NCI-H1930 (cell line): ENCODE data around the gene CAMSAP1.
"Not testable (repeated sequence)": the region's sequence is repeated elsewhere in the genome, so short reads cannot be mapped to it uniquely, and the experiment has no call there.

Experiments
- DNase-seq, 2 experiments: peaks; one replicate each; lab custom pipeline; 2025; lab: John Stamatoyannopoulos, UW

Gene CAMSAP1, protein sequence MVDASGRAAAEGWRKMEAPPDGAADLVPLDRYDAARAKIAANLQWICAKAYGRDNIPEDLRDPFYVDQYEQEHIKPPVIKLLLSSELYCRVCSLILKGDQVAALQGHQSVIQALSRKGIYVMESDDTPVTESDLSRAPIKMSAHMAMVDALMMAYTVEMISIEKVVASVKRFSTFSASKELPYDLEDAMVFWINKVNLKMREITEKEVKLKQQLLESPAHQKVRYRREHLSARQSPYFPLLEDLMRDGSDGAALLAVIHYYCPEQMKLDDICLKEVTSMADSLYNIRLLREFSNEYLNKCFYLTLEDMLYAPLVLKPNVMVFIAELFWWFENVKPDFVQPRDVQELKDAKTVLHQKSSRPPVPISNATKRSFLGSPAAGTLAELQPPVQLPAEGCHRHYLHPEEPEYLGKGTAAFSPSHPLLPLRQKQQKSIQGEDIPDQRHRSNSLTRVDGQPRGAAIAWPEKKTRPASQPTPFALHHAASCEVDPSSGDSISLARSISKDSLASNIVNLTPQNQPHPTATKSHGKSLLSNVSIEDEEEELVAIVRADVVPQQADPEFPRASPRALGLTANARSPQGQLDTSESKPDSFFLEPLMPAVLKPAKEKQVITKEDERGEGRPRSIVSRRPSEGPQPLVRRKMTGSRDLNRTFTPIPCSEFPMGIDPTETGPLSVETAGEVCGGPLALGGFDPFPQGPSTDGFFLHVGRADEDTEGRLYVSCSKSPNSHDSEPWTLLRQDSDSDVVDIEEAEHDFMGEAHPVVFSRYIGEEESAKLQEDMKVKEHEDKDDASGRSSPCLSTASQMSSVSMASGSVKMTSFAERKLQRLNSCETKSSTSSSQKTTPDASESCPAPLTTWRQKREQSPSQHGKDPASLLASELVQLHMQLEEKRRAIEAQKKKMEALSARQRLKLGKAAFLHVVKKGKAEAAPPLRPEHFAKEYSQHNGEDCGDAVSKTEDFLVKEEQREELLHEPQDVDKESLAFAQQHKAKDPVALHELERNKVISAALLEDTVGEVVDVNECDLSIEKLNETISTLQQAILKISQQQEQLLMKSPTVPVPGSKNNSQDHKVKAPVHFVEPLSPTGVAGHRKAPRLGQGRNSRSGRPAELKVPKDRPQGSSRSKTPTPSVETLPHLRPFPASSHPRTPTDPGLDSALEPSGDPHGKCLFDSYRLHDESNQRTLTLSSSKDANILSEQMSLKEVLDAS (N-terminal part only)

DNA sequence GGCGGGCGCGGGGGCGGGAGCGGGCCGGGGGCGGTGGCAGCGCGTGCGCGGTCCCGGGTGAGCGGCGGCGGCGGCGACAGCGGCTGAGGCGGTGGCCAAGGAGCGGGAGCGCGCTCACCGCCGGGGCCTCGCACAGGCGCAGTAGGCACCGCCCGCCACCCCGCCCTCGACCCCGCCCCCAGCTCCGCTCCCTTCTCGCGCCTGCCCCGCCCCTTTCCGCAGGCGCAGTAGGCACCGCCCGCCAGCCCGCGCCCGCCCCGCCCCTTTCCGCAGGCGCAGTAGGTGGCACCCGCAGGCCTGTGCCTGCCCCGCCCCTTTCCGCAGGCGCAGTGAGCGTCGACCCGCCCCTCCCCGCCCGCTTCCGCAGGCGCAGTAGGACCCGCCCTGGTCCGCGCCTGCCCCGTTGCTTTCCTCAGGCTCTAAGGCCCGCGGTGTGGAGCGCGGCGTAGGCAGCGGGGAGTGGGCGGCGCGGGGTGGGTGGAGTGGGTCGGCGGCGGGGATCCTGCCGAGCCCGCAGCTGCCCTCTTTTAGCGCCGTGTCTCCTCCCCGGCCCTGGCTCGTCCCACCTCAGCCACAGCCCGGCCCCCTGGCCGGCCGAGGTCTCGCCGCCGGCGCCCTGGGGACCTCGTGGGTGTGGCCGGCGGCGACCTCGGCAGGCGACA is at the start of gene CAMSAP1:
Gene CAMSAP1, minus strand, starts transcription at position 116 of the 662 bp plus-strand sequence. CDS start 387 bp downstream, outside the sequence.
- DNase-seq = peak; percentile 92

DNA sequence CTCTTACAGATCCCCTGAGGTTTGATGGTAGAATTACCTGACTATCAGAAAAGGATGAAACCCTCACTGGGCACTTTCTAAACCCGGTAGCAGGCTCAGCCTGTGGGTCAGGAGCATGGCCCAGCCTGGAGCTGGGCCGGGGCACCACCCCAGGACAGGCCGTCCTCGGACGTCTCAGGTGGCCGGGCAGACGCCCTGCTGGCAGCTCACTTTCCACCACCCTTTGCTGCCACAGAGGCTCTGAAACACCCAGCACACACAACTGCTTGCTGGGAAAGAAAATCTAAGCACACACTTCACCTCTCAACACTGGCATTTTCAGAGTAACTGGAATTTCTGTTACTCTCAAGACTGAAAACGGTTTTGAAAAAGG is 49.4 kb upstream of the CAMSAP1 start:
- DNase-seq = no peak

DNA sequence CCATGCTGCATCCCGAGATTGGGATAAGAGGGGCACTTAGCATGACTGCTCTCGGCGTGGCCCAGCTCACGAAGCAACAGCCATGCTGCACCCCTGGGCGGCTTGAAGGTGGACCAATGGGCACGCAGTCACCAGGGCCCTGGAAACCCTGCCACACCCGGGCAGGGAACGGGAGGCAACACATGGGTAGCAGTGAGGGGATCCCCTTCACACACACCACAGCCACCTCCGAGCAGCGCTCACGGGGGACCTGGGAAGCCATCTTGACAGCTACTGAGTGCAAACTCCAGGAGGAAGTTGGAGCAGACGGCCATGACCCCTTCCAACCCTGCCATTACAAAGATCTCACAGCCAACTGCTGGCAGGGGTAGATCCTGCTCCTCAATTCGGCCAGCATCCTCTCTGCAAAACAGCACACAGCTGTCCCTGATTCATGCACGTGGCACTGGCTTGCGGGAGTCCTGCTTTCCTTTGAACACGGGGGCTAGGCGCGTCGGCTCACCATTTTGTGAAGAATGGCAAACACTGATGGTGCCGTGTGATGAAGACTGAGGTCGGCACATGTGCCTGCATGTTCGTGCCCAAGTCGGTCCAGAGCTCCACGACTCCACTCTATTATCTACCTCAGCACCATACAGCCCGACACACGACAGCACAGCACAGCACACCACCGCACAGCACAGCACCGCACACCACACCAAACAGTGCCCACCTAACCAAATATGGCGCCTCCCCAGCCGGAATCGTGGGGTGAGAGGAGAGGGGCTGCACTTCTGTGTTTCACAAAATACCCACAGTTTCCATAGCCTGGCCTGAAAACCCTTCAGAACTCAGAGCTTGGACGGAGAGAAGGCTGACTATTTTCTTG is 48.8 kb upstream of the CAMSAP1 start:
- DNase-seq = no peak

DNA sequence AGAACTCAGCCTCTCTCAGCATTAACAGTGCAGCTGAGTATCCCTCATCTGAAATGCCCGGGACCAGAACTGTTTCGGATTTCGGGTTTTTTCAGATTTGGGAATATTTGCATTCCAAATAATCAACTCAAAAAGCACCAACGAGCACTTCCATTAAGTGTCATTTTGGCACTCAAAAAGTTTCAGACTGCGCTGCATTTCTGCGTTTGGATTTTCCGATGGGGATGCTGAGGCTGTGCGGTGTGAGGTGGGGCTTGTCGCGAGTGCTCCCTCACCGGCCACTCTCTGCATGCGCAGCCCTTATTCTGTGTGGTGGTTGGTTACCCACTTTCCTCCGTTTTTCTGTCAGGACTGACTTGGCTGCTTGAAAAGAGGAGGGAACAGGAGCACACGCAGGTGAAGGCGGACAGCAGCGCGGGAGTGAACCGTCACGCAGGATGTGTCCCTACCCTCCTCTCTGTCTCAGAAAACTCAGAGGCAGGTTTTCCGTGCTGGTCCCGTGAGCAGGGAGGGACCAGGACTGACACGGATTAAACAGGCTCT is 45.4 kb upstream of the CAMSAP1 start:
- no peak for DNase-seq

DNA sequence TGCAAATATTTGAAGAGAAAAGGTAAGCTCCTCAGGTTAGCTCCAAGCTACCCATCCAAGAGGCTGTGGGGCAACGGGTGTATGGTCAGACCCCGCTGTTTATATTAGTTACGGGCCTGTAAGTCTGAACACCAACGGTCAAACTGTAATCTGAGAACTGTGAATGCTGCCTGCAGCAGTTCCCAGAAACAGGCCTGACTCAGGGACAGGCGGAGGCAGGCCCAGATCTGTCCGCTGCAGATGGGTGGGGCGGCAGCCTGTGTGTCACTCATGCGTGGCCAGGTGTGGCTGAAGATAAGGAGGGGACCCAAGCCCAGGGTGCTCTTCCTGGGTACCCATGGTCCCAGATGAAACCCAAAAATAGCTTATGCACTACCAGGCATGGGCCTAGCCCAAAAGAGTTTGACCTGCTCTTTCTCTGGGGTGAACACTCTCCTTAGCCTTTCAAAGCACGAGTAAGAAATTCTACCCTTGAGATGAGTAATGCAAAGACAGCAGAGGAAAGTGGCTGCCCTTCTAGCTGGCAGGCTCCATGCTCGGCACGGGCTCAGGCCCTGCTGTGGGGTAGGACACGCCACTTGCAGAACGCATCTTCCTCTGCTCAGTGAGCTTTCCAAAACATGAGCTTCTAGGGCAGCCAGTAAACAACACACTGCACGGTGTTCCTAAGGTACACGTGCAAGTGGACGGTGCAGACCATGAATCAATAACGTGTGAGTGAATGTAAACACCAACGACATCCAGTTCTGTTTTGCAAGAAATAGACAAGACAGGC is 44.7 kb upstream of the CAMSAP1 start:
- DNase-seq = no peak

DNA sequence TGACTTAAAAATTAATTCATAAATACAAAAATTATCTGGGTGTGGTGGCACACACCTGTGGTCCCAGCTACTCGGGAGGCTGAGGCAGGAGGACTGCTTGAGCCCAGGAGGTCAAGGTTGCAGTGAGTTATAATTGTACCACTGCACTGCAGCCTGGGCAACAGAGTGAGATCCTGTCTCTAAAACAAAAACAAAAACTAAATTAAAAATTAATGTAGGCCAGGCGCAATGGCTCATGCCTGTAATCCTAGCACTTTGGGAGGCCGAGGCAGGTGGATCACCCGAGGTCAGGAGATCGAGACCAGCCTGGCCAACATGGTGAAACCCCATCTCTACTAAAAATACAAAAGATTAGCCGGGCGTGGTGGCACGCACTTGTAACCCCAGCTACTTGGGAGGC is 44.0 kb upstream of the CAMSAP1 start:
- DNase-seq = not testable (repeated sequence)

DNA sequence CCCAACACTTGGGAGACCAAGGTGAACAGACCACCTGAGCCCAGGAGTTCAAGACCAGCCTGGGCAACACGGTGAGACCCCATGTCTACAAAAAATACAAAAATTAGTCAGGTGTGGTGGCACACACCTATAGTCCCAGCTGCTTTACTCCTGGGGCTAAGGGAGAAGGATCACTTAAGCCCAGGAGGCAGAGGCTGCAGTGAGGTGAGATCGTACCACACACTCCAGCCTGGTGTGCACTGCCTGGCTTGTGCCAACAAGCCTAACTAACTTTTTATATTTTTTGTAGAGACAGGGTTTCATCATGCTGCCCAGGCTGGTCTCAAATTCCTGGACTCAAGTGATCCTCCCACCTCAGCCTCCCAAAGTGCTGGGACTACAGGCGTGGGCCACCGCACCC is 43.5 kb upstream of the CAMSAP1 start:
- DNase-seq = not testable (repeated sequence)

DNA sequence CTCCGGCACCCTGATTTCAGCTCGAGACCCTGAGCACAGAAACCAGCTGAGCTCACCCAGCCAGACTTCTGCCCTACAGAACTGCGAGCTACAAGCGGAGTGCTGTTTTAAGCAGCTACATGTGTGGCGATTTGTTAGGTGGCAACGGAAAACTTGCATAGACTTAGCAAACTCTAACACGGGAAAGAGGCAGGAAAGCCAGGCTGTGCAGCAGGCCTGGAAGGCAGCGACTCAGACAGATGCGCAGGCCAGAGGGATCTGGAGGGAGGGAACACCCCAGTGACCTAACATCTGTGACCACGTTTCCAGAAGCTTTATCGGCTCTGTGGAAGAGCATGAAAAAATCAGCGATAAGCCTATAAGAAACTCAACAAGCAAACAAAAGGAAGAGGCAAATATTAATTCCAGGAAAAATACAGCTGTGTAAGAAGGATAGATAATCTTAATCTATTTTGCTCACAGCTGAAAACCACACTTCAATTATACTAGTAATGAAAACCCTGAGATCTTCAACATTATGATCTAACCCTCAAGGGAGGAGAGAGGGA is 42.9 kb upstream of the CAMSAP1 start:
- DNase-seq = no peak

DNA sequence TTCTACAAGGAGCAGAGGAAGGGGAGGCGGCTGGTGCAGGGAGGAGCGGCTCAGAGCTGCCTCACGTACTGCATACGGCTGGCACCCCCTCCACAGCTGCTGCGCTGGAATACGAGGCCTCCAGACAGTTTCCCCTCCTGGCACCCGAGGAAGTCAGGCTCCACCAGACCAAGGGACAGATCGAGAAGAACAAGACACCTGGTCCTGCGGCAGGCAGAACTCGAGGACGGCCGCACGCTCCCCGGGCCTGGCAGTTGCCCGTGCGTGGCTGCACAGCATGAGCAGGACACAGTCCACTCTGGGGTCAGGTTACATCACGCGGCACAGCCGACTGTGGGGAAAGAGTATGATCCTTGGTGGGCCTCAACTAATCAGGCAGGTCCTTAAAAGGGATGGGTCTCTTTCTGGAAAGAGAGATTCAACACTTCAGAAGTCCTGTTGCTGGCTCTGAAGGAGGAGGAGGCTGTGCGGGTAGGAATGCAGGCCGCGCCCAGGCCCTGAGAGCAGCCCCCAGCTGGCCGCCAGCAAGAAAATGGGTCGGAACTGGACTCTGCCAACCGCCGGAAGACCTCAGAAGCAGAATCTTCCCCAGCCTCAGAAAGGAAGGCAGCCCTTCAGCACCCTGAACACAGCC is 42.3 kb upstream of the CAMSAP1 start:
- DNase-seq = no peak

DNA sequence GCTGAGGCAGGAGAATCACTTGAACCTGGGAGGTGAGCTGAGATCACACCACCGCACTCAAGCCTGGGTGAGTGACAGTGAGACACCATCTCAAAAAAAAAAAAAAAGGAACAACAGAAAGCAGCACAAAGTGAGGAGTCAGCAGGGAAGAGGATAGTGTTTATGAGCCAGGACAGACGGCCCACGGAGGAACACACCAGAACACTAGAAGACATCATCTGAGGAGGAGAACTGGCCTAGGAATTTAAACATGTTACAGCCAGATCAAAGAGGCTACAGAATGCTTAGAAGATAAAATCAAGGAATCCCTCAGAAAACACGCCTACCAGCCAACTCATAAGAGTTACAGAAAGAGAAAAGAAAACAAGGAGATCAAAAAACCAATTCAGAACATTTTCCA is 41.6 kb upstream of the CAMSAP1 start:
- no peak for DNase-seq

DNA sequence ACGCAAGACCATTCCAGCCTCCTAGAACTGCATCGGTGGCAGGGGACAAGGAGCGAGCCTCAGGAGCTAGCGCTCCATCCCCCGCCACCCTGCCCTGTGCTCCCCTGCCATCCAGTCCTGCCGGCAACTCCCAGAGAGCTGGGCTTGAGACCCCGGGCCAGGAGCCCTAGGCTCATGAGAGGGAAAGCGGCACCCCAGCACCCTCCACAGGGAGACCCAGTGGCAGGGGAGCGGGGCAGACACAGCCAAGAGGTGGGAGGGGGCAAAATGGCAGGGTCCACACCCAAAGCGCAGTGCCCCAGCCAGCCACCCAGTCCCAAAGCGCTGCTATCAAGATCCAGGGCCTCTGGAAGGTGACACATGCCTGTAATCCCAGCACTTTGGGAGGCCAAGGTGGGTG is 41.1 kb upstream of the CAMSAP1 start:
- DNase-seq = no peak

DNA sequence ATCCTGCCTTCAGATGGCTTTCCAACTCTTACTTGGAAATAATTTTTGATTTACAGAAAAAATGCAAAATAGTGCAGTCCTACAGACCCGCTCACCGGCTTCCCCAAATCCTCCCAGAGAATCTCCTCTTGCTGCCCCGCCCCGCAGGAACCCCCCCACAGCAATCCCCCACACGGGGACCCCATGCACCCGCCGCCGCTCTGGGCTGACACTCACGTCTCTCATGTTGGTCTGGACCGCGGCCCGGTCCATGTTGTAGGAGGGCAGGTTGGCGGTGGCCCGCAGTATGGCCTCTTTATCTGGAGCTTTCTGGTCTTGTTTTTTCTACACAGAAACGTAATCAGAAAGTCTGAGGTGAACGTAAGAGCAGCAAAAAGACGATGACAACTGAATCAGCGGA is 40.2 kb upstream of the CAMSAP1 start:
- DNase-seq = no peak

DNA sequence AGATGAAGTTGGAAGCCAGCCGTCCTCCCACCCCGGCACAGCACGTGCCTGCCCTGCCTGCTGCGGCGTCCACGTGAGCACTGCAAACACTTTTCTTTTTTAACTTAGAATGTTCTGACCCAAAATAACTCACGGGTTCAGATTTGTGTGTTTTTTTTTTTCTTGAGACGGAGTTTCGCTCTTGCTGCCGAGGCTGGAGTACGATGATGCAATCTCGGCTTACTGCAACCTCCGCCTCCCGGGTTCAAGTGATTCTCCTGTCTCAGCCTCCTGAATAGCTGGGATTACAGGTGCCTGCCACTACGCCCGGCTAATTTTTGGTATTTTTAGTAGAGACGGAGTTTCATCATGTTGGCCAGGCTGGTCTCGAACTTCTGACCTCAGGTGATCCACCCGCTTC is 39.8 kb upstream of the CAMSAP1 start:
- DNase-seq = not testable (repeated sequence)

DNA sequence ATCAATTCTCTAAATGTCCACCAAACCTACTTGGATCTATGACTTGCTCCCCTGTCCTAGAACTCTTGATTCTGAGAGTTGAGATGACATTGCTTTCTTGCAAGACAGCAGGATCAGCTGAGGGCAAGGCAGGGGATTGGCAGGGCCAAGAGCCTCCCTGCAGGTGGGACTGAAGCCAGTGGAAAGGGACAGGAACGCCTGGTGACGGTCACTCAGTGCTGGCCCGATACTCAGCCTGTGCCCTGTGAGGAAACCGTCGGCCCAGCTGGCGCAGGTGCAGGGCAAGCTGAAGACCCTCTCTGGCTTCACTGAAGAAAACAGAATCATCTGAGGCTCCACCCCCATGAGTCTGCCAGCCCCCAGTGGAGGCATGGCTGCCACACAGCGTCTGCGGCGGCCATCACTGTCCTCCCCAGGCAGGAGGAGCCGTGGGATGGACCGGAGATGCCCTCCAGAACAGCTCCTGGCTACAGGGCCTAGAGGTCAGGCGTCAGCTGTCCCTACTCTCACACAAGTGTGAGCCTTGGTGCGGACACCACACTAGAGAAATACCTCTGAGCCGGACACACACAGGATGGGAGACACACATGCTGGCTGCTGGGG is 39.1 kb upstream of the CAMSAP1 start:
- no peak for DNase-seq

DNA sequence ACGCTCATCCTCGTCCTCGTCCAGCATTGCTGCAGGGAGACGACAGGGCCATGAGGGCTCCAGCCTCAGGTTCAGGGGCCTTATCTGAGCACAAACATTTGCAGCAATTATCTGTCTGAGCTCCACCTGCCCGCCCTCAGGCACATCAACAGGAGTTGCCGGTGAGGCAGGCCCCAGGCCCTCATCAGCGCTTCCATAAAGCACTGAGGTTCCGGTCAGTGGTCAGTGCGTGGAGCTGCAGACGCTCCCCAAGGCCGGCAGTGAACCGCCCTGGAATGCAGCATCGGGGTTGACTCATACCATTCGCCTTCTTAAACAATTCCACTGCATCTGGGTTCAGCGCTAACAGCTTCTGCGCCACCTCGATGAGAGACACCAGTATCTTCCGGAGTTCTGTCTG is 38.6 kb upstream of the CAMSAP1 start:
- no peak for DNase-seq

DNA sequence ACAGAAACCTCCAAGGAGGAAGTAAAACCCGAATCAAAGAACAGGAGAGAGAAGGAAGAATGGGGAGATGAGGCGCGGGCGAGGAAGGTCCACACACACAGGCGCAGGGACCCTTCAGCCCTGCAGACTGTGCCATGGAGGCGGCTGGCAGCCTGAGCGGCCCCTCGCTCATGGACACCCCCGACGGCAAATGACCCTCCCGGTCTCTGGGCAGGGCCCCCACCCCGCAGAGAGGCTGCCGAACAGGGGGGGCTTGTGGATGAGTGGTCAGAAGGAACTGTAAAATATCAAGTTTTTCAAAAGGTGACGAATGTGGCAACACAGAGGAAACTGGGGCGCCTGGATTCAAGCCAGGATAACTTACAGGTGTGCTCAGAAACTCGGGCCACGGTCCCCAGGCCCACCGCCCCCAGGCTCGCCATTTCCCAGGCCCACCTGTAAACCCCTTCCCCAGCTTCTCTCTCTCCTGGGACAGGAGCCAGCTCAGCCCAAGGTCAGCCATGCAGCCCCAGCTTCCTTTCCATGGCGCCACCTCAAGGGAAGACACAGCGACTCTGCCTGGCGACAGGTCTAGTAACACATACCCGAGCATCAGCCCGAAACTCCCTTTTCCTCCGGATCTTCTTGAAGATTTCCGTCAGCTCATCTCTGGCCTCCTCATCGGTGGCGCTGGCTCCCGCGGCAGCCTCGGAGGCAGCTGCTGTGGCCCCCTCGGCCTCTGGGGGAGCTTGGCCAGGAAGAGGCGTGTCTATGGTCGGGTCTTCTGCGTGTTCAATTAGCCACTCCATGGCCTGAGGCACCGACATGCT is 37.3 kb upstream of the CAMSAP1 start:
- DNase-seq = no peak

DNA sequence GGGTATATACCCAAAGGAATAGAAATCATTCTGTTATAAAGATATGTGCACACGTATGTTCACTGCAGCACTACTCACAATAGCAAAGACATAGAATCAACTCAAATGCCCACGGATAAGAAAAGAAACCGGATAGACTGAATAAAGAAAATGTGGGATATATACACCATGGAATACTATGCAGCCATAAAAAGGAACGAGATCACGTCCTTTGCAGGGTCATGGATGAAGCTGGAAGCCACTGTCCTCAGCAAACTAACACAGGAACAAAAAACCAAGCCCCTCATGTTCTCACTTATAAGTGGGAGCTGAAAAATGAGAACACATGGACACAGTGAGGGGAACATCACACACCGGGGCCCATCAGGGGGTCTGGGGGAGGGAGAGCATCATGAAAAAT is 36.3 kb upstream of the CAMSAP1 start:
- DNase-seq = not testable (repeated sequence)
